OCI-LY1 (cell line): ENCODE results near the gene LRRC8E.

Experiments used
- EZH2 ChIP-seq: fragments of 200-600 bp; sonication (generic), shearing (Covaris generic); IDR thresholded peaks from 2 replicates; pipeline ENCODE4 v1.8.0; 2017; ENCODE audit warnings: borderline replicate concordance, mixed run types, mild to moderate bottlenecking, antibody characterized with exemption, low read length, moderate library complexity, mixed read lengths
- TF ChIP-seq, protein P1 (sequence below): fragments of 200-600 bp; sonication (generic), shearing (Covaris generic); IDR thresholded peaks from 2 replicates; pipeline ENCODE4 v1.5.1; 2017; ENCODE audit warnings: mild to moderate bottlenecking, antibody characterized with exemption, low read length, moderate library complexity, mixed read lengths

DNA sequence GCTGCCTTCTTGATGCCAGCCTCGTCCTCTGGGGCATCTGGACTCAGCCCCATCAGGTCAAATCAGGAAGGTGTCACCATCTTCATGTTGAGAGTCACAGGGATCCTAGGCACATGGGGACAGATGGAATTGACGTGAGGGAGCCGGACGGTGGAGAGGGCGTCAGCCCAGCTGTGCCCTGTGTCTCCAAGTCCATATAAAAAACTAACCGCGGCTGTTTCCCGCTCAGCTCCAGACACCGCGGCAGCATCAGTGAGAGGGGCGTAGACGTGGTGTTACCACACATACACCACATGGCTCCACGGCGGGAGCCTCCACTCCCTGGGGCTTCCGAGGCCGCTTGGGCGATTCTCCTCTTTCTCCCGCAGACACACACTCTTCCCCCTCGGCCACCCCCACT, 8.5 kb upstream of the LRRC8E start:
- no peak for TF ChIP-seq EZH2
- TF ChIP-seq, protein P1, sequence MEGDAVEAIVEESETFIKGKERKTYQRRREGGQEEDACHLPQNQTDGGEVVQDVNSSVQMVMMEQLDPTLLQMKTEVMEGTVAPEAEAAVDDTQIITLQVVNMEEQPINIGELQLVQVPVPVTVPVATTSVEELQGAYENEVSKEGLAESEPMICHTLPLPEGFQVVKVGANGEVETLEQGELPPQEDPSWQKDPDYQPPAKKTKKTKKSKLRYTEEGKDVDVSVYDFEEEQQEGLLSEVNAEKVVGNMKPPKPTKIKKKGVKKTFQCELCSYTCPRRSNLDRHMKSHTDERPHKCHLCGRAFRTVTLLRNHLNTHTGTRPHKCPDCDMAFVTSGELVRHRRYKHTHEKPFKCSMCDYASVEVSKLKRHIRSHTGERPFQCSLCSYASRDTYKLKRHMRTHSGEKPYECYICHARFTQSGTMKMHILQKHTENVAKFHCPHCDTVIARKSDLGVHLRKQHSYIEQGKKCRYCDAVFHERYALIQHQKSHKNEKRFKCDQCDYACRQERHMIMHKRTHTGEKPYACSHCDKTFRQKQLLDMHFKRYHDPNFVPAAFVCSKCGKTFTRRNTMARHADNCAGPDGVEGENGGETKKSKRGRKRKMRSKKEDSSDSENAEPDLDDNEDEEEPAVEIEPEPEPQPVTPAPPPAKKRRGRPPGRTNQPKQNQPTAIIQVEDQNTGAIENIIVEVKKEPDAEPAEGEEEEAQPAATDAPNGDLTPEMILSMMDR: no peak
